Measurements from ENCODE around the gene DLX3. TPM values are rescaled to one million over a fixed set of nuclear protein-coding genes. Genes with fewer than 3 reads are reported as not detected.

Gene DLX3
- polyA plus RNA-seq, 3 donors = not detected

- H4K20me1 ChIP-seq (ENCODE audit: insufficient read depth, low read length) = no peaks in the 10 kb centered on the region
- H3K4me2 ChIP-seq (replicated peaks; ENCODE audit: extremely low read depth, low read length, poor library complexity, severe bottlenecking) = no peak overlapping the region
- H3K27ac ChIP-seq (ENCODE audit: low read depth in 1 of 2, low read length in 2 of 2) = no peak overlapping the region
- H3K36me3 ChIP-seq (replicated peaks in 1 of 2; ENCODE audit: control insufficient read depth in 1 of 2, insufficient read depth in 2 of 2, low read length in 2 of 2) = no peaks in the 10 kb centered on the region
- peaks cover 26 to 67% of the 10 kb centered on the region in 2 donors for H3K27me3 ChIP-seq (ENCODE audit: control insufficient read depth in 2 of 2, insufficient read depth in 2 of 2, low read length in 2 of 2)
- peaks cover 51 to 57% of the 10 kb centered on the region in 2 donors for H3K4me1 ChIP-seq (ENCODE audit: control insufficient read depth in 1 of 2, insufficient read depth in 2 of 2, low read length in 2 of 2)
- no peak for DNase-seq
- Mint-ChIP-seq H3K9me3 (peaks cover 0 to 27% (median 20%) of the 10 kb centered on the region in 7 donors), H3K36me3 (peaks cover 17 to 31% of the 10 kb centered on the region in 2 donors), H3K27ac (no peak overlapping the region), H3K4me3 (peak overlapping the region in 1 of 2 donors; percentile 94), H3K4me1 (peaks cover 59% of the 10 kb centered on the region), H3K27me3 (ENCODE audit: low read depth in 3 of 3) (peaks cover 62 to 81% (median 79%) of the 10 kb centered on the region in 3 donors)
- intact Hi-C loops (cut with micrococcal nuclease) = no loop called here
- 0% methylated on average over 1 of the region's 11 CpGs for WGBS (ENCODE audit: insufficient coverage)
- no peaks in the 10 kb centered on the region for H3K79me2 ChIP-seq (ENCODE audit: insufficient read depth, low read length)
- no peak overlapping the region for H2AFZ ChIP-seq (ENCODE audit: insufficient read depth, low read depth, low read length, poor library complexity, severe bottlenecking)
- peaks cover 0 to 17% of the 10 kb centered on the region in 2 donors for H3K9me3 ChIP-seq (replicated peaks in 1 of 2; ENCODE audit: control insufficient read depth in 1 of 2, insufficient read depth in 1 of 2, low read length in 2 of 2)
- no peak overlapping the region for H3K4me3 ChIP-seq (replicated peaks in 1 of 3; ENCODE audit: low read depth in 2 of 3, low read length in 3 of 3)
- no peak for TF ChIP-seq CTCF (IDR thresholded peaks at IDR 0.05)
- H3K9ac ChIP-seq (ENCODE audit: insufficient read depth, low read length, poor library complexity, severe bottlenecking) = no peak overlapping the region
Observed at GRCh38 chr17:49962599-49963308, 32.3 kb downstream of the DLX3 start.

- Mint-ChIP-seq H3K27me3 (ENCODE audit: low read depth in 3 of 3) (peaks cover 58 to 84% (median 65%) of the 10 kb centered on the region in 3 donors), H3K9me3 (peaks cover 0 to 23% (median 13%) of the 10 kb centered on the region in 7 donors), H3K4me1 (peaks cover 25% of the 10 kb centered on the region), H3K4me3 (peak overlapping the region in 1 of 2 donors; percentile 56), H3K27ac (peak overlapping the region in 1 of 7 donors; percentile 62), H3K36me3 (peaks cover 11 to 16% of the 10 kb centered on the region in 2 donors)
- Histone ChIP-seq H3K9ac (ENCODE audit: insufficient read depth, low read length, poor library complexity, severe bottlenecking) (no peak overlapping the region), H3K4me1 (ENCODE audit: control insufficient read depth in 1 of 2, insufficient read depth in 2 of 2, low read length in 2 of 2) (peaks cover 17 to 23% of the 10 kb centered on the region in 2 donors), H3K4me3 (replicated peaks in 1 of 3; ENCODE audit: low read depth in 2 of 3, low read length in 3 of 3) (no peak overlapping the region), H3K27me3 (ENCODE audit: control insufficient read depth in 2 of 2, insufficient read depth in 2 of 2, low read length in 2 of 2) (peaks cover 22 to 63% of the 10 kb centered on the region in 2 donors), H3K27ac (ENCODE audit: low read depth in 1 of 2, low read length in 2 of 2) (no peak overlapping the region), H4K20me1 (ENCODE audit: insufficient read depth, low read length) (no peaks in the 10 kb centered on the region), H3K4me2 (replicated peaks; ENCODE audit: extremely low read depth, low read length, poor library complexity, severe bottlenecking) (no peak overlapping the region), H3K9me3 (replicated peaks in 1 of 2; ENCODE audit: control insufficient read depth in 1 of 2, insufficient read depth in 1 of 2, low read length in 2 of 2) (peaks cover 0 to 15% of the 10 kb centered on the region in 2 donors), H2AFZ (ENCODE audit: insufficient read depth, low read depth, low read length, poor library complexity, severe bottlenecking) (no peak overlapping the region), H3K79me2 (ENCODE audit: insufficient read depth, low read length) (no peaks in the 10 kb centered on the region), H3K36me3 (replicated peaks in 1 of 2; ENCODE audit: control insufficient read depth in 1 of 2, insufficient read depth in 2 of 2, low read length in 2 of 2) (no peaks in the 10 kb centered on the region)
- TF ChIP-seq CTCF (IDR thresholded peaks at IDR 0.05) = no peak
- DNase-seq = no peak
- intact Hi-C loops (cut with micrococcal nuclease) = loop anchor here in 1 of 2 donors (5.0 kb wide), 1 partner anchor 77 kb away; no protein-coding TSS in a partner anchor
- 64% methylated on average over 4 of the region's 8 CpGs for WGBS (ENCODE audit: insufficient coverage)
Observed at GRCh38 chr17:49959183-49959935, 35.7 kb downstream of the DLX3 start.
